Heart left ventricle (tissue), 13 donors: ENCODE measurements around the gene NDST1.

Experiments used
- CTCF ChIP-seq, 12 donors: fragments of 200-600 bp; sonication (generic) in 4 of 12; IDR thresholded peaks; one replicate each; pipeline versions ENCODE4 v1.5.0 to v1.8.0; 2018 to 2022; ENCODE audit warnings: antibody characterized with exemption in 12 of 12, mild to moderate bottlenecking in 5 of 12
- POLR2A ChIP-seq, 2 donors: fragments of 450-650 bp; IDR thresholded peaks; one replicate each; pipeline ENCODE4 v1.6.1; 2017; ENCODE audit warnings: antibody characterized with exemption in 2 of 2, mild to moderate bottlenecking in 2 of 2, moderate library complexity in 2 of 2
- donor health status: ischemic (EF 13 %, LVEDD 7.1; RV severe dilation, severe dysfunction).
- donor health status: DM: no; HTN: yes; CAD: no.
- donor health status: DM: no; HTN: no; CAD: no.
- donor health status: ischemic (EF 25% LVEDD 6.9; RV normal size, moderate dysfunction).
- donor health status: ischemic (EF 25% LVEDD 5.7; RV mildly dilated, moderate dysfunction).
- donor health status: ischemic (EF 35%, LVEDD 5.7; RV mildly dilated, moderate dysfunction).
- donor health status: nonischemic (EF 11% LVEDD 7.7; RV severe dilation, severe dysfunction).
- donor health status: DM: yes; HTN: yes; CAD: no.
- donor health status: PGD.
- donor health status: ischemic (EF 29% LVEDD 5.4; RV normal size, mild dysfunction).
- donor health status: nonischemic (EF 23%, LVEDD 6.1; RV moderate dilation, normal function).

GRCh38 chr5:150551066-150551465, 43.1 kb downstream of the NDST1 start:
- TF ChIP-seq CTCF (IDR thresholded peaks at IDR 0.05) (no peak), POLR2A (IDR thresholded peaks at IDR 0.05) (no peak)
